Stimulated activated CD8-positive, alpha-beta memory T cell treated with anti-CD3 and anti-CD28 coated beads, Interleukin-2, amount 100 ng/mL, for 48 hours (primary cell): ENCODE measurements around the gene PALM3.
"Not testable (repeated sequence)": the region's sequence is repeated elsewhere in the genome, so short reads cannot be mapped to it uniquely, and the experiment has no call there.

Source experiments
- DNase-seq, 2 donors: peaks; one replicate each; pipeline ENCODE4 v3.0.0-alpha.2; 2020; ENCODE audit warnings: low read depth in 2 of 2

The PALM3 gene

GRCh38 chr19:14058182-14059092 lies 3.4 kb downstream of the PALM3 start:
- no peak for DNase-seq

- DNase-seq: no peak
Measured at GRCh38 chr19:14056741-14057356, 5.0 kb downstream of the PALM3 start.

GRCh38 chr19:14056069-14056666 lies 5.7 kb downstream of the PALM3 start:
- no peak for DNase-seq

GRCh38 chr19:14055396-14055795 lies 6.5 kb downstream of the PALM3 start:
- DNase-seq: no peak

- no peak for DNase-seq
Measured at GRCh38 chr19:14054721-14055120, 7.2 kb downstream of the PALM3 start.

GRCh38 chr19:14054099-14054498 lies 7.8 kb downstream of the PALM3 start:
- DNase-seq: no peak

- no peak for DNase-seq
Measured at GRCh38 chr19:14053500-14053899, 8.4 kb downstream of the PALM3 start.

GRCh38 chr19:14053032-14053431 lies 8.8 kb downstream of the PALM3 start:
- DNase-seq: no peak

GRCh38 chr19:14052470-14052869 lies 9.4 kb downstream of the PALM3 start:
- DNase-seq: no peak

- DNase-seq: no peak
Measured at GRCh38 chr19:14051980-14052379, 9.9 kb downstream of the PALM3 start.

- DNase-seq: not testable (repeated sequence)
Measured at GRCh38 chr19:14050961-14051360, 10.9 kb downstream of the PALM3 start.

GRCh38 chr19:14050512-14050911 lies 11.4 kb downstream of the PALM3 start:
- no peak for DNase-seq

- DNase-seq: peak; percentile 61 to 76
Measured at GRCh38 chr19:14048443-14049153, 13.3 kb downstream of the PALM3 start.

GRCh38 chr19:14047866-14048265 lies 14.0 kb downstream of the PALM3 start:
- DNase-seq: not testable (repeated sequence)

- DNase-seq: not testable (repeated sequence)
Measured at GRCh38 chr19:14042659-14043608, 18.9 kb downstream of the PALM3 start.

- no peak for DNase-seq
Measured at GRCh38 chr19:14039181-14039580, 22.7 kb downstream of the PALM3 start.

GRCh38 chr19:14035706-14036105 lies 26.2 kb downstream of the PALM3 start:
- no peak for DNase-seq

- not testable (repeated sequence) for DNase-seq
Measured at GRCh38 chr19:14035159-14035558, 26.7 kb downstream of the PALM3 start.

- DNase-seq: no peak
Measured at GRCh38 chr19:14033946-14034345, 27.9 kb downstream of the PALM3 start.

GRCh38 chr19:14031719-14032480 lies 30.0 kb downstream of the PALM3 start, which contains the start of gene IL27RA:
Gene IL27RA, plus strand, starts transcription at chr19:14031762. Its CDS starts 111 bp downstream, at chr19:14031873.
- DNase-seq: peak; percentile 60 to 63
